Endothelial cell (in vitro differentiated cells): Measurements from ENCODE around the gene TBX5. TPM values are rescaled to one million over a fixed set of nuclear protein-coding genes. Genes with fewer than 3 reads are reported as not detected.

Source experiments
- DNase-seq: peaks from one replicate; pipeline ENCODE4 v3.0.0; 2021; ENCODE audit warnings: low spot score
- H3K27ac Mint-ChIP-seq: one replicate; pipeline ENCODE4 v1.8.0; 2021; ENCODE audit warnings: mixed read lengths, inconsistent platforms; ENCODE audit not compliant: unreplicated experiment
- H3K27me3 Mint-ChIP-seq: one replicate; pipeline ENCODE4 v1.8.0; 2021; ENCODE audit warnings: mild to moderate bottlenecking, moderate library complexity, mixed read lengths, inconsistent platforms; ENCODE audit not compliant: unreplicated experiment
- H3K36me3 Mint-ChIP-seq: one replicate; pipeline ENCODE4 v1.8.0; 2021; ENCODE audit warnings: mild to moderate bottlenecking, low read depth, mixed read lengths, inconsistent platforms; ENCODE audit not compliant: unreplicated experiment
- H3K4me1 Mint-ChIP-seq: one replicate; pipeline ENCODE4 v1.8.0; 2021; ENCODE audit warnings: mild to moderate bottlenecking, mixed read lengths, inconsistent platforms; ENCODE audit not compliant: unreplicated experiment
- H3K4me3 Mint-ChIP-seq: one replicate; pipeline ENCODE4 v1.8.0; 2021; ENCODE audit warnings: mild to moderate bottlenecking, mixed read lengths, inconsistent platforms; ENCODE audit not compliant: unreplicated experiment
- H3K9me3 Mint-ChIP-seq: one replicate; pipeline ENCODE4 v1.8.0; 2021; ENCODE audit warnings: mixed read lengths, inconsistent platforms; ENCODE audit not compliant: unreplicated experiment
- CTCF ChIP-seq: fragments of 200-600 bp; sonication (generic); IDR thresholded peaks from one replicate; pipeline ENCODE4 v1.5.0; 2021; ENCODE audit warnings: antibody characterized with exemption; ENCODE audit not compliant: unreplicated experiment
- total RNA-seq: library from RNA; stranded (reverse); fragmentation: NEBNext Ultra II Directional; extraction: Animal tissue kit (Norgen Biotek cat#: 25700); gene quantifications from one replicate; pipeline ENCODE4 v1.2.1, GENCODE V29; 2021; ENCODE audit not compliant: unreplicated experiment

Gene TBX5
- total RNA-seq, 1 donor from 2014 or later = 0.38 TPM

DNA sequence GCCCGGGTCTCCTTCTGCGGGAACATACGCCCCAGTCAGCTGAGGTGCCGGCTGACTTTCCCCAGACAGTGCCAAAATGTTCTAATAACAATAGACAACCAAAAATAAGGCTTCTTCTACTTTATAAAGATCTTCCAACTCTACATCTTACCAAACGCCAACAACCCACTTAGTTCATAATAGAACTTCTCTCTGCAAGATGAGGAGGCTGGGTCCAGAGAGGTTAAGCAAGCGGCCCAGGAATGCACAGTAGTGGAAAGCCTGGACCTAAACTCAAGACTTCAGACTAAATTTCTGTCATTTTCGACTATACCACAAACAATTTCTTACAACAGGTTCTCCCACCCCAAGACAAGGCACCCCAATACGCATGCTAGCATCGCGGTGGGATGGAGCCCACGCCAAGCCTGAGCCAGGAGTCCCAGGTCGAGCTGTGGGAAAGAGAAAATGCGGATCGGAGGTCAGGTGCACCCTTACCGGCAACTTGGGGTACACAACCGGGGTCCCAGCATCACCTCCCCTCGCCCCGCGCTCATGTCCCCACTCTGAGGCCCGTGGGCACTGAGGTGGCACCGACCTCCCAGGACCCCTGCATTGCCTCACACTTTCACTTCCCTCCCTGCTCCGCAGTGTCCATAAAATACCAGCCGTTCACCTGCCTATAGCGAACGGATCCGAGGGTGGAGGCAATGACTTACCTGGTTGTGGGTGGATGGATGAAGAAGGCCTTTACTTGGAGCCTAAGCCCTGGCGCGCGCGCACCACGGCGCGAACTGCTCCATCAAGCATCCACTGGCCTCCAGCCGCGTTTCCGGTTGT is 42.1 kb upstream of the TBX5 start:
- no peak overlapping the region for H3K4me3 Mint-ChIP-seq
- H3K27ac Mint-ChIP-seq = no peak overlapping the region
- TF ChIP-seq CTCF = no peak
- peaks cover 25% of the 10 kb centered on the region for H3K27me3 Mint-ChIP-seq
- DNase-seq = no peak
- peaks cover 15% of the 10 kb centered on the region for H3K4me1 Mint-ChIP-seq
- no peaks in the 10 kb centered on the region for H3K9me3 Mint-ChIP-seq
- no peaks in the 10 kb centered on the region for H3K36me3 Mint-ChIP-seq

DNA sequence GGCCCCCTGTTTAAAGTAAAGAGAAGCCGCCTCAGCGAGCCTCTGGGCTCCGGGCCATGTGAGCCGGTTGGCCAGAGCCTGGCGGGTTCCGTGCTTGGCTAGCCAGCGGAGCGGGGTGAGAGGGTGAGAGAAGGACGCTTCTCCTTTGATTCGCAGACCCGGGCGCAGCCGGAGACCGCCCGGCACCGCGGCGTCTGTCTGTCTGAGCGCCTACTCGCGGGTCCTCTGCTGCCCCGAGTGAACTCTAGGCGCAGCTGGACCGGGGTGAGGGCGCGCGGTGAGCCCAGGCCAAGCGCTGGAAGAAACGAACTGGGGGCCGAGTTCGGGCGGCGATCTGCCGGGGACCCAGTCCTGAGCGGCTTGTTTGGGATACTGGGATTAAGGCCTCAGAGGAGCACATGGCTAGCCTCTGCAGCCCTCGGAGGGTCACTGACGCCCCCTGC is 41.4 kb upstream of the TBX5 start:
- no peak overlapping the region for H3K27ac Mint-ChIP-seq
- peaks cover 15% of the 10 kb centered on the region for H3K4me1 Mint-ChIP-seq
- TF ChIP-seq CTCF = no peak
- no peak overlapping the region for H3K4me3 Mint-ChIP-seq
- no peak for DNase-seq
- no peaks in the 10 kb centered on the region for H3K9me3 Mint-ChIP-seq
- H3K27me3 Mint-ChIP-seq = peaks cover 25% of the 10 kb centered on the region
- no peaks in the 10 kb centered on the region for H3K36me3 Mint-ChIP-seq

DNA sequence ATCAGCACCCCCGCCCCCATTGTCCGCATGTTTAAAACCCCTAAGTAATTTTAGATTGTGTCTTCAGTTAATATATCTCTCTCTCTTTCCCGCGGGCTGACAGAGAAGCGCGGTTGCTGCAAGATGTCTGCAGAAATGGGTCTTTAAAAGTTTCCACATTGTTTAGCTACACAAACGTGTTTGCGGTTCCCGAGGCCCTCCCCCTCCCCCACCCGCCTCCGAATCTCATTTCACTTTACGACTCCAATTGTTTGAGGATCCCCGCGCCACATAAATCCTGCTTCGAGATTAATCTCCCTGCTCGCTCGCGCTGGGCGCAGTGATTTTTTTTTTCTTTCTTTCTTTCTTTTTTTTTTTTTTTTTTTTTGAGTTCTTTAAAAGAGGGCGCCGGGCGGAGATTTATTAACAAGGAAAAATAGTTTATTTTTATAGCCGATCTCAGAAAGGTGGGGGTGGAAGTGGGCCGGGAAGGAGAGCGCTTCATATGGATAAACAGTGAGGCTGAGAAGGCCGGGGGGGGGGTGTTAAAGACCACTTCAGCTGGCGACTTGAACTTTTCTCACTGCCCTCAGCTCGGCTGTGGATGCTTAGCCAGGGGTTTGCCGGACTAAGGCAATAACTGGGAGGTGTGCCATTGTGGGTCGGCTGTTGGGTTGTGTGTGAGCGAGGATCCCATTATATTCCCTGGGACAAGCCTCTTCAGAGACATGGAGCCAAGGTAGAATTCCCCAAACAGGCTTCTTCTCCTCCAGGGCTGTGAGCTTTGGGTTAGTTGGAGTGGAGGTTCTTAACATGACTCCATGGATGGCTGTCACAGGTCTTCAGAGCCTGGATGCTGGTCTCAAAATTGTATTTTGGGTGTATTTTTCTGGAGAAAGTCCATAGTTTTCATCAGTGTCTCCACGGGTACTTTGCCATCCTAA is 39.7 kb upstream of the TBX5 start:
- DNase-seq = no peak
- peaks cover 12% of the 10 kb centered on the region for H3K4me1 Mint-ChIP-seq
- no peak overlapping the region for H3K4me3 Mint-ChIP-seq
- no peak overlapping the region for H3K27ac Mint-ChIP-seq
- peaks cover 29% of the 10 kb centered on the region for H3K27me3 Mint-ChIP-seq
- H3K36me3 Mint-ChIP-seq = no peaks in the 10 kb centered on the region
- no peak for TF ChIP-seq CTCF
- no peaks in the 10 kb centered on the region for H3K9me3 Mint-ChIP-seq

GRCh38 chr12:114444422-114445279 is 38.7 kb upstream of the TBX5 start:
- no peaks in the 10 kb centered on the region for H3K9me3 Mint-ChIP-seq
- no peak overlapping the region for H3K27ac Mint-ChIP-seq
- no peak for DNase-seq
- no peak overlapping the region for H3K4me3 Mint-ChIP-seq
- H3K27me3 Mint-ChIP-seq = peaks cover 27% of the 10 kb centered on the region
- no peaks in the 10 kb centered on the region for H3K36me3 Mint-ChIP-seq
- H3K4me1 Mint-ChIP-seq = peaks cover 20% of the 10 kb centered on the region
- no peak for TF ChIP-seq CTCF
